ENCODE measurements around the gene WDR64. TPM values are rescaled to one million over a fixed set of nuclear protein-coding genes. Genes with fewer than 3 reads are reported as not detected.

WDR64 gene
- total and polyA plus RNA-seq, 4 donors: 0.11 to 0.32 (median 0.11) TPM; not detected in 1

- Histone ChIP-seq H3K27ac (ENCODE audit: low read depth, low read length) (no peak overlapping the region), H3K36me3 (ENCODE audit: control insufficient read depth, insufficient read depth, low read length) (no peaks in the 10 kb centered on the region), H3K4me3 (ENCODE audit: low read depth, low read length) (peak overlapping the region; percentile 93), H3K9me3 (ENCODE audit: control insufficient read depth, insufficient read depth, low read length) (no peaks in the 10 kb centered on the region), H3K27me3 (ENCODE audit: control insufficient read depth, insufficient read depth, low read length) (no peaks in the 10 kb centered on the region), H3K4me1 (ENCODE audit: control insufficient read depth, insufficient read depth, low read length) (peaks cover 6% of the 10 kb centered on the region)
- 2% methylated on average over 7 of the region's 11 CpGs for WGBS (ENCODE audit: insufficient coverage)
- peak in 4 of 6 donors; percentile 6 to 53 (median 30) for DNase-seq (ENCODE audit: low read depth in 4 of 6, low spot score in 6 of 6)
These were observed 13.0 kb upstream of the WDR64 start for GRCh38 chr1:241638909-241639622.

- DNase-seq (ENCODE audit: low read depth in 4 of 6, low spot score in 6 of 6): peak in 2 of 6 donors; percentile 24 to 65
- no peaks in the 10 kb centered on the region for H3K27me3 ChIP-seq (ENCODE audit: control insufficient read depth, insufficient read depth, low read length)
- H3K27ac ChIP-seq (ENCODE audit: low read depth, low read length): peak overlapping the region; percentile 69
- peaks cover 6% of the 10 kb centered on the region for H3K4me1 ChIP-seq (ENCODE audit: control insufficient read depth, insufficient read depth, low read length)
- WGBS (ENCODE audit: insufficient coverage): under 1% methylated on average over 21 of the region's 42 CpGs
- H3K4me3 ChIP-seq (ENCODE audit: low read depth, low read length): peak overlapping the region; percentile 93
- no peaks in the 10 kb centered on the region for H3K9me3 ChIP-seq (ENCODE audit: control insufficient read depth, insufficient read depth, low read length)
- no peaks in the 10 kb centered on the region for H3K36me3 ChIP-seq (ENCODE audit: control insufficient read depth, insufficient read depth, low read length)
These were observed 12.4 kb upstream of the WDR64 start for GRCh38 chr1:241639623-241640148.

GRCh38 chr1:241640149-241640866 is 11.8 kb upstream of the WDR64 start, which contains the start of the genes CHML and OPN3:
Gene CHML (minus strand): TSS chr1:241640369. CDS start chr1:241635766, 4,603 bp downstream.
Gene OPN3 (minus strand): TSS chr1:241640369. CDS start chr1:241640254, 115 bp downstream.
- Histone ChIP-seq H3K9me3 (ENCODE audit: control insufficient read depth, insufficient read depth, low read length) (no peaks in the 10 kb centered on the region), H3K27ac (ENCODE audit: low read depth, low read length) (peak within 1 kb of the TSS; percentile 73), H3K27me3 (ENCODE audit: control insufficient read depth, insufficient read depth, low read length) (no peaks in the 10 kb centered on the region), H3K4me1 (ENCODE audit: control insufficient read depth, insufficient read depth, low read length) (peaks cover 6% of the 10 kb centered on the region), H3K36me3 (ENCODE audit: control insufficient read depth, insufficient read depth, low read length) (no peaks in the 10 kb centered on the region), H3K4me3 (ENCODE audit: low read depth, low read length) (peak within 1 kb of the TSS; percentile 93)
- peak; percentile 61 to 97 (median 85) for DNase-seq (ENCODE audit: low read depth in 4 of 6, low spot score in 6 of 6)
- 2% methylated on average over 74 of the region's 81 CpGs for WGBS (ENCODE audit: insufficient coverage)

- peaks cover 6% of the 10 kb centered on the region for H3K4me1 ChIP-seq (ENCODE audit: control insufficient read depth, insufficient read depth, low read length)
- peak in 1 of 6 donors; percentile 10 for DNase-seq (ENCODE audit: low read depth in 4 of 6, low spot score in 6 of 6)
- peak overlapping the region; percentile 73 for H3K27ac ChIP-seq (ENCODE audit: low read depth, low read length)
- no peaks in the 10 kb centered on the region for H3K27me3 ChIP-seq (ENCODE audit: control insufficient read depth, insufficient read depth, low read length)
- H3K4me3 ChIP-seq (ENCODE audit: low read depth, low read length): peak overlapping the region; percentile 48
- H3K9me3 ChIP-seq (ENCODE audit: control insufficient read depth, insufficient read depth, low read length): no peaks in the 10 kb centered on the region
- WGBS (ENCODE audit: insufficient coverage): 97% methylated on average over 8 of the region's 9 CpGs
- H3K36me3 ChIP-seq (ENCODE audit: control insufficient read depth, insufficient read depth, low read length): no peaks in the 10 kb centered on the region
These were observed 11.0 kb upstream of the WDR64 start for GRCh38 chr1:241640867-241641622.

- no peaks in the 10 kb centered on the region for H3K36me3 ChIP-seq (ENCODE audit: control insufficient read depth, insufficient read depth, low read length)
- no peak for DNase-seq (ENCODE audit: low read depth in 4 of 6, low spot score in 6 of 6)
- WGBS (ENCODE audit: insufficient coverage): 95% methylated on average over 11 of the region's 12 CpGs
- no peaks in the 10 kb centered on the region for H3K27me3 ChIP-seq (ENCODE audit: control insufficient read depth, insufficient read depth, low read length)
- H3K27ac ChIP-seq (ENCODE audit: low read depth, low read length): no peak overlapping the region
- peaks cover 6% of the 10 kb centered on the region for H3K4me1 ChIP-seq (ENCODE audit: control insufficient read depth, insufficient read depth, low read length)
- H3K9me3 ChIP-seq (ENCODE audit: control insufficient read depth, insufficient read depth, low read length): no peaks in the 10 kb centered on the region
- no peak overlapping the region for H3K4me3 ChIP-seq (ENCODE audit: low read depth, low read length)
These were observed 10.1 kb upstream of the WDR64 start for GRCh38 chr1:241641773-241642592.

GRCh38 chr1:241642593-241642944 is 9.5 kb upstream of the WDR64 start:
- Histone ChIP-seq H3K27ac (ENCODE audit: low read depth, low read length) (no peak overlapping the region), H3K9me3 (ENCODE audit: control insufficient read depth, insufficient read depth, low read length) (no peaks in the 10 kb centered on the region), H3K4me1 (ENCODE audit: control insufficient read depth, insufficient read depth, low read length) (peaks cover 6% of the 10 kb centered on the region), H3K27me3 (ENCODE audit: control insufficient read depth, insufficient read depth, low read length) (no peaks in the 10 kb centered on the region), H3K4me3 (ENCODE audit: low read depth, low read length) (no peak overlapping the region), H3K36me3 (ENCODE audit: control insufficient read depth, insufficient read depth, low read length) (no peaks in the 10 kb centered on the region)
- WGBS (ENCODE audit: insufficient coverage): 89% methylated on average over 1 of the region's 1 CpG
- DNase-seq (ENCODE audit: low read depth in 4 of 6, low spot score in 6 of 6): no peak

GRCh38 chr1:241644259-241644658 is 7.8 kb upstream of the WDR64 start:
- Histone ChIP-seq H3K27me3 (ENCODE audit: control insufficient read depth, insufficient read depth, low read length) (no peaks in the 10 kb centered on the region), H3K4me3 (ENCODE audit: low read depth, low read length) (no peak overlapping the region), H3K36me3 (ENCODE audit: control insufficient read depth, insufficient read depth, low read length) (no peaks in the 10 kb centered on the region), H3K27ac (ENCODE audit: low read depth, low read length) (no peak overlapping the region), H3K4me1 (ENCODE audit: control insufficient read depth, insufficient read depth, low read length) (peaks cover 6% of the 10 kb centered on the region), H3K9me3 (ENCODE audit: control insufficient read depth, insufficient read depth, low read length) (no peaks in the 10 kb centered on the region)
- WGBS (ENCODE audit: insufficient coverage): no CpG with 5 or more reads among the region's 2 CpGs
- DNase-seq (ENCODE audit: low read depth in 4 of 6, low spot score in 6 of 6): no peak

- Histone ChIP-seq H3K36me3 (ENCODE audit: control insufficient read depth, insufficient read depth, low read length) (no peaks in the 10 kb centered on the region), H3K4me3 (ENCODE audit: low read depth, low read length) (no peak overlapping the region), H3K27me3 (ENCODE audit: control insufficient read depth, insufficient read depth, low read length) (no peaks in the 10 kb centered on the region), H3K4me1 (ENCODE audit: control insufficient read depth, insufficient read depth, low read length) (peaks cover 6% of the 10 kb centered on the region), H3K9me3 (ENCODE audit: control insufficient read depth, insufficient read depth, low read length) (no peaks in the 10 kb centered on the region), H3K27ac (ENCODE audit: low read depth, low read length) (no peak overlapping the region)
- no peak for DNase-seq (ENCODE audit: low read depth in 4 of 6, low spot score in 6 of 6)
- WGBS (ENCODE audit: insufficient coverage): no CpG with 5 or more reads among the region's 4 CpGs
These were observed 6.9 kb upstream of the WDR64 start for GRCh38 chr1:241645199-241645598.

- Histone ChIP-seq H3K27ac (ENCODE audit: low read depth, low read length) (no peak overlapping the region), H3K4me3 (ENCODE audit: low read depth, low read length) (no peak overlapping the region), H3K4me1 (ENCODE audit: control insufficient read depth, insufficient read depth, low read length) (no peaks in the 10 kb centered on the region), H3K9me3 (ENCODE audit: control insufficient read depth, insufficient read depth, low read length) (no peaks in the 10 kb centered on the region), H3K36me3 (ENCODE audit: control insufficient read depth, insufficient read depth, low read length) (no peaks in the 10 kb centered on the region), H3K27me3 (ENCODE audit: control insufficient read depth, insufficient read depth, low read length) (no peaks in the 10 kb centered on the region)
- 92% methylated on average over 7 of the region's 7 CpGs for WGBS (ENCODE audit: insufficient coverage)
- DNase-seq (ENCODE audit: low read depth in 4 of 6, low spot score in 6 of 6): no peak
These were observed 5.9 kb upstream of the WDR64 start for GRCh38 chr1:241646201-241646600.

All from spinal cord (tissue), 10 donors.